HG03066 (cell line): ENCODE results near the gene PSTPIP1.

Experiments used
- ATAC-seq: cut with Tn5 transposase; IDR thresholded peaks from one replicate; pipeline ENCODE4 v1.9.1; 2021; ENCODE audit warnings: low read depth; ENCODE audit not compliant: unreplicated experiment

The PSTPIP1 gene

GRCh38 chr15:77064539-77065308, 69.8 kb downstream of the PSTPIP1 start:
- ATAC-seq: no peak

- no peak for ATAC-seq
Observed at GRCh38 chr15:77066971-77067690, 72.2 kb downstream of the PSTPIP1 start.

GRCh38 chr15:77067691-77068367, 72.9 kb downstream of the PSTPIP1 start:
- no peak for ATAC-seq

- no peak for ATAC-seq
Observed at GRCh38 chr15:77068633-77069032, 73.7 kb downstream of the PSTPIP1 start.

- ATAC-seq: no peak
Observed at GRCh38 chr15:77069521-77070121, 74.7 kb downstream of the PSTPIP1 start.

- ATAC-seq: no peak
Observed at GRCh38 chr15:77070180-77070494, 75.2 kb downstream of the PSTPIP1 start.

GRCh38 chr15:77070495-77071304, 75.8 kb downstream of the PSTPIP1 start, which contains the start of gene TSPAN3:
Gene TSPAN3, minus strand, starts transcription at chr15:77071109. Its CDS starts 155 bp downstream, at chr15:77070954.
- peak; percentile 88 for ATAC-seq

- no peak for ATAC-seq
Observed at GRCh38 chr15:77071305-77072223, 76.6 kb downstream of the PSTPIP1 start.

- no peak for ATAC-seq
Observed at GRCh38 chr15:77074350-77074749, 79.4 kb downstream of the PSTPIP1 start.

- no peak for ATAC-seq
Observed at GRCh38 chr15:77075528-77075927, 80.6 kb downstream of the PSTPIP1 start.

GRCh38 chr15:77076323-77076915, 81.5 kb downstream of the PSTPIP1 start:
- no peak for ATAC-seq

GRCh38 chr15:77081971-77082370, 87.0 kb downstream of the PSTPIP1 start:
- no peak for ATAC-seq

GRCh38 chr15:77083381-77084160, 88.6 kb downstream of the PSTPIP1 start:
- peak; percentile 74 for ATAC-seq

- ATAC-seq: no peak
Observed at GRCh38 chr15:77084436-77084835, 89.5 kb downstream of the PSTPIP1 start.

GRCh38 chr15:77085297-77085696, 90.4 kb downstream of the PSTPIP1 start:
- ATAC-seq: no peak
